Testis (tissue), 3 donors: ENCODE results near the gene SPIN3. TPM values are rescaled to one million over a fixed set of nuclear protein-coding genes. Genes with fewer than 3 reads are reported as not detected.
"Not testable (repeated sequence)": the region's sequence is repeated elsewhere in the genome, so short reads cannot be mapped to it uniquely, and the experiment has no call there.

Source experiments
- DNase-seq: peaks from one replicate; pipeline ENCODE4 v3.0.0-alpha.2; 2019
- H3K27ac ChIP-seq, 2 donors: fragments of 200-600 bp; sonication (generic); one replicate each; pipeline ENCODE4 v1.5.1; 2019
- H3K27me3 ChIP-seq: fragments of 200-600 bp; sonication (generic); one replicate; pipeline ENCODE4 v1.5.1; 2019
- H3K36me3 ChIP-seq: fragments of 200-600 bp; sonication (generic); one replicate; pipeline ENCODE4 v1.5.1; 2017; ENCODE audit warnings: low read depth; ENCODE audit errors: missing control alignments
- H3K4me1 ChIP-seq: fragments of 200-600 bp; sonication (generic); one replicate; pipeline ENCODE4 v1.5.1; 2019
- H3K4me3 ChIP-seq, 2 donors: fragments of 200-600 bp; sonication (generic); one replicate each; pipeline ENCODE4 v1.5.1; 2017 to 2019
- H3K9me3 ChIP-seq: fragments of 200-600 bp; sonication (generic); one replicate; pipeline ENCODE4 v1.5.1; 2017
- CTCF ChIP-seq, 3 experiments: fragments of 450-650 bp in 2 of 3; fragments of 200-600 bp in 1 of 3; sonication (generic) in 1 of 3; IDR thresholded peaks; one replicate each; pipeline ENCODE4 v1.5.1; 2016 to 2019; ENCODE audit warnings: antibody characterized with exemption in 3 of 3, mild to moderate bottlenecking in 2 of 3, moderate library complexity in 1 of 3
- POLR2A ChIP-seq: fragments of 450-650 bp; IDR thresholded peaks from one replicate; pipeline ENCODE4 v1.6.1; 2017; ENCODE audit warnings: antibody characterized with exemption, mild to moderate bottlenecking, moderate library complexity
- WGBS, 2 donors: methylation state at CpG; one replicate each; pipeline ENCODE4 v1.1.5; 2018; 5-methylcytosine and 5-hydroxymethylcytosine counted together
- intact Hi-C: fragments of 100-400 bp; cut with DNase I; formaldehyde crosslinking; loops from one replicate; pipeline ENCODE4 v1.15.1; 2023; ENCODE audit warnings: low total_unique reads
- polyA plus RNA-seq: library from polyadenylated mRNA; stranded (reverse); fragments of 350-450 nt; fragmentation: Illumina TruSeq; extraction: RNeasy Lipid Tissue Mini Kit (QIAGEN cat#74804); gene quantifications from one replicate; pipeline ENCODE4 v1.2.3, GENCODE V29; 2014; ENCODE audit warnings: low read depth, low replicate concordance; ENCODE audit not compliant: insufficient read depth
- total RNA-seq, 2 donors: library from RNA; depleted of rRNA; stranded (reverse); fragments of >200 nt; gene quantifications; one replicate each; pipeline ENCODE4 v1.2.3, GENCODE V29; 2016

SPIN3 gene
- total and polyA plus RNA-seq, 3 donors from 2014 or later: 7.2 to 15.9 (median 13.8) TPM

GRCh38 chrX:56968980-56969379 is 26.4 kb downstream of the SPIN3 start:
- intact Hi-C loops: no loop called here
- no peaks in the 10 kb centered on the region for H3K9me3 ChIP-seq
- H3K27ac ChIP-seq: no peak overlapping the region
- 85 to 91% methylated on average over 1 of the region's 1 CpG for WGBS, 2 donors
- H3K4me1 ChIP-seq: no peaks in the 10 kb centered on the region
- TF ChIP-seq CTCF (IDR thresholded peaks at IDR 0.05) (no peak), POLR2A (no peak)
- no peak for DNase-seq
- no peaks in the 10 kb centered on the region for H3K27me3 ChIP-seq
- no peaks in the 10 kb centered on the region for H3K36me3 ChIP-seq
- H3K4me3 ChIP-seq: no peak overlapping the region

- WGBS, 2 donors: 50 to 58% methylated on average over 1 of the region's 1 CpG
- H3K9me3 ChIP-seq: no peaks in the 10 kb centered on the region
- no peak overlapping the region for H3K27ac ChIP-seq
- no peaks in the 10 kb centered on the region for H3K36me3 ChIP-seq
- intact Hi-C loops: no loop called here
- H3K27me3 ChIP-seq: no peaks in the 10 kb centered on the region
- no peaks in the 10 kb centered on the region for H3K4me1 ChIP-seq
- no peak for TF ChIP-seq CTCF (IDR thresholded peaks at IDR 0.05)
- no peak for TF ChIP-seq POLR2A
- no peak for DNase-seq
- no peak overlapping the region for H3K4me3 ChIP-seq
Observed at GRCh38 chrX:56963377-56963776, 32.0 kb downstream of the SPIN3 start.

- H3K36me3 ChIP-seq: no peaks in the 10 kb centered on the region
- no peaks in the 10 kb centered on the region for H3K9me3 ChIP-seq
- 34 to 85% methylated on average over 2 to 3 of the region's 3 CpGs for whole genome bisulfite sequencing, 2 donors
- intact Hi-C loops: no loop called here
- no peaks in the 10 kb centered on the region for H3K4me1 ChIP-seq
- no peak overlapping the region for H3K27ac ChIP-seq
- H3K4me3 ChIP-seq: no peak overlapping the region
- DNase-seq: no peak
- no peaks in the 10 kb centered on the region for H3K27me3 ChIP-seq
- TF ChIP-seq CTCF (IDR thresholded peaks at IDR 0.05) (no peak), POLR2A (no peak)
Observed at GRCh38 chrX:56947699-56948098, 47.6 kb downstream of the SPIN3 start.

DNA sequence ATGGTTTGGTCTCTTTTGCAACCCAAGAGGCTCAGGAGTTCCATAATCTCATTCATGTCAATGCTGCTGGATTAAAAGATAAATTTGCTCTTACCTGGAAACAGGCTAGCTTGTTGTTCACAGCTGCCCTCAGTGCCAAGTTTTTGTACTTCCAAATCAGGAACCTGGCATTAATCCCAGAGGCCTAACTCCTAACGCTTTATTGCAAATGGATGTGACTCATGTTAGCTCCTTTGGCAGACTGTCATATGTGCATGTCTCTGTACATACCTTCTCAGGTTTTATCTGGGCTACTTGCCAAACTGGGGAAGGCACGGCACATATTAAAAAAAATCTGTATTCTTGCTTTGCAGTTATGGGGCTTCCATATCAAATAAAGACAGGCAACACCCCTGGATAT is 49.1 kb downstream of the SPIN3 start:
- DNase-seq, H3K4me1 ChIP-seq, intact Hi-C loops, H3K36me3 ChIP-seq, H3K4me3 ChIP-seq, H3K9me3 ChIP-seq, H3K27ac ChIP-seq, H3K27me3 ChIP-seq: not testable (repeated sequence)
- WGBS, 2 donors: 25 to 31% methylated on average over 2 of the region's 2 CpGs

DNA sequence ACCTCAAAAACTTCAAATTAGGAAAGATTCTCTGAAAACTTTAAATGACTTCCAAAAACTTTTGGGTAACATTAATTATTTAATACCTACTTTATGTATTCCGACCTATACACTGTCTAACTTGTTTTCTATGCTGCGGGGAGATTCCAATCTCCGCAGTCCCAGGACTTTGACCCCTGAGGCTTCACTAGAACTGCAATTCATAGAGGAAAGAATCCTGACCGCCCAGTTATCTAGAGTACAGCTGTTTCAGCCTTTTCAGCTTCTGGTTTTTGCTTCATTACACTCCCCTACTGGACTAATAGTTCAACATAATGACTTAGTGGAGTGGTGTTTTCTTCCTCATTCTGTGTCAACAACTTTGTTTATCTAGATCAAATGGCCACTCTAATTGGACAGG is 50.1 kb downstream of the SPIN3 start:
- H3K36me3 ChIP-seq, intact Hi-C loops, DNase-seq, H3K4me1 ChIP-seq, H3K27ac ChIP-seq, H3K4me3 ChIP-seq, H3K27me3 ChIP-seq, H3K9me3 ChIP-seq: not testable (repeated sequence)
- WGBS, 2 donors: 66 to 74% methylated on average over 4 of the region's 4 CpGs

DNA sequence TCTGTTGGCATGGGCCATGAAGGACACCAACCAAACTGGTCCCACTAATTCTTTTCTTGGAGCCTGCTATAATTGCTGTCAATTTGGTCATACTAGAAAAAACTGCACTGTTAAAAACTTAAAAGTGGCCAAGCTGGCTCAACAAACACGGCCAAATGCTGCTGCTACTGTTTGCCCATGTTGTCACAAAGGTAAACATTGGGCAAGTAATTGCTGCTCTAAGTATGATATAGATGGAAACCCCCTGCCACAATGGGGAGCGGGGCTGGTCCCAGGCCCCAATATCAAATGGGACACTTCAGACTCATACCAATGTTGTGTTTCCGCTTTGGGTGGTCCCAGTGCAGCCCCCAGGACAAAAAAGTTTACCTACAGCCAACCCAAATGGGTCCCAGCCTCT is 52.1 kb downstream of the SPIN3 start:
- no peak for DNase-seq
- Histone ChIP-seq H3K36me3 (no peaks in the 10 kb centered on the region), H3K4me3 (no peak overlapping the region), H3K27me3 (no peaks in the 10 kb centered on the region), H3K27ac (no peak overlapping the region), H3K4me1 (no peaks in the 10 kb centered on the region), H3K9me3 (no peaks in the 10 kb centered on the region)
- 52% methylated on average over 3 of the region's 3 CpGs; no CpG with 5 or more reads in 1 of the 2 donors for WGBS, 2 donors
- intact Hi-C loops: no loop called here
- TF ChIP-seq CTCF (IDR thresholded peaks at IDR 0.05) (no peak), POLR2A (no peak)

Other genes with a start within 250 kb of the SPIN3 start
- gene SPIN2B, start 126.0 kb upstream of the SPIN3 start, total RNA-seq: 10 to 100 TPM in 1 of 2 donors, 1 to 10 TPM in 1; 8.6 to 15.9 TPM
- gene SPIN2B, start 126.0 kb upstream of the SPIN3 start, polyA plus RNA-seq: 8.8 TPM
- under 1 TPM; 0.71 to 0.99 TPM for gene SPIN2A, start 141.9 kb upstream of the SPIN3 start, total RNA-seq
- 0.34 TPM for gene SPIN2A, start 141.9 kb upstream of the SPIN3 start, polyA plus RNA-seq